Measurements from ENCODE around the gene SYT17. TPM values are rescaled to one million over a fixed set of nuclear protein-coding genes. Genes with fewer than 3 reads are reported as not detected.

SYT17 gene
- total and polyA plus RNA-seq, 12 donors = 0.20 to 1.3 (median 0.59) TPM

DNA sequence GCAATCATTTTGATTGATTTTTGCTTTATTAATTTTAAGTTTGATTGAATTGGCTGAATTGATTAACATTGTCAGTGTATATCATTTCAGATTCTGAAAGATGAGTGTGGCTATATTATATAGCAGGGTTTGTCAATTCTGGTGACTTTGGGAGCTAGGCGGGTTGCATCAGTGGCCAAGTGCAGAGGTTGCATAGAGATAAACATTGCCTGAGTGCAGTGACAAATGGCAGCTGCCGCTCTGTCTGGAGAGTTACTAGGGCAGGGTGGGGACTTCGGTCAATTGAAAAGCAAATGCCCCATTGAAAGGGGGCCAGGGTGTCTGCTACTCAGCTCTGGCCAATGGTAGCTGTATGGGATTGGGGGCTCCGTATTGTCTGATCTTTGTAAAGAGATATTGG lies 12.7 kb downstream of the SYT17 start:
- WGBS, 2 donors = 94 to 98% methylated on average over 4 of the region's 4 CpGs
- H3K36me3 ChIP-seq = peaks cover 0 to 11% (median 0%) of the 10 kb centered on the region in 9 donors
- no peak overlapping the region for H3K4me3 ChIP-seq
- H3K4me1 ChIP-seq = peaks cover 0 to 21% (median 0%) of the 10 kb centered on the region in 9 donors
- H3K27ac ChIP-seq = no peak overlapping the region
- TF ChIP-seq, protein P1, sequence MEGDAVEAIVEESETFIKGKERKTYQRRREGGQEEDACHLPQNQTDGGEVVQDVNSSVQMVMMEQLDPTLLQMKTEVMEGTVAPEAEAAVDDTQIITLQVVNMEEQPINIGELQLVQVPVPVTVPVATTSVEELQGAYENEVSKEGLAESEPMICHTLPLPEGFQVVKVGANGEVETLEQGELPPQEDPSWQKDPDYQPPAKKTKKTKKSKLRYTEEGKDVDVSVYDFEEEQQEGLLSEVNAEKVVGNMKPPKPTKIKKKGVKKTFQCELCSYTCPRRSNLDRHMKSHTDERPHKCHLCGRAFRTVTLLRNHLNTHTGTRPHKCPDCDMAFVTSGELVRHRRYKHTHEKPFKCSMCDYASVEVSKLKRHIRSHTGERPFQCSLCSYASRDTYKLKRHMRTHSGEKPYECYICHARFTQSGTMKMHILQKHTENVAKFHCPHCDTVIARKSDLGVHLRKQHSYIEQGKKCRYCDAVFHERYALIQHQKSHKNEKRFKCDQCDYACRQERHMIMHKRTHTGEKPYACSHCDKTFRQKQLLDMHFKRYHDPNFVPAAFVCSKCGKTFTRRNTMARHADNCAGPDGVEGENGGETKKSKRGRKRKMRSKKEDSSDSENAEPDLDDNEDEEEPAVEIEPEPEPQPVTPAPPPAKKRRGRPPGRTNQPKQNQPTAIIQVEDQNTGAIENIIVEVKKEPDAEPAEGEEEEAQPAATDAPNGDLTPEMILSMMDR (IDR thresholded peaks at IDR 0.05) = no peak
- ATAC-seq = no peak
- DNase-seq = no peak
- intact Hi-C loops (cut with DNase I) = loop anchor here in 6 of 10 donors (1.0 to 10.0 kb wide), 3 partner anchors 93 to 194 kb away; no protein-coding TSS in a partner anchor
- peaks cover 0 to 8% (median 0%) of the 10 kb centered on the region in 7 donors for H3K27me3 ChIP-seq
- no peaks in the 10 kb centered on the region for H3K9me3 ChIP-seq

DNA sequence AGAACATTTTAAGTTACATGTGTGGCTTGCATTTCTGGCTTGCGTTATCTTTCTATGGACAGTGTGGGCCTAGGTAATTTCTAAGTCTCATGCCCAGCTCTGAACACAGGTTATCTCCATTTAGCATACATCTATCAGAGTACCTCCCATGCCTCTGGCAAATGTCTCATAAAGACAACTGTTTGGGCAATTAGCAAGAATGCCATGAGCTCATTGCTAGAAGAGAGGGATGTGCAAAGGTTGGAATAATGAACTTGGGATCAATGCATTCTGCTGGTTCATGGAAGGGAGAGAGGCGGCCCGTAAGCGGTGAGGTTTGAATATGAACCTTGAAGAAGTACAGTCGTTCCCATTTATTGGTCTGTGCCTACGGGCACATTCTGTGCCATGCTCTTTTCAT lies 14.4 kb downstream of the SYT17 start:
- intact Hi-C loops (cut with DNase I) = loop anchor here in 5 of 10 donors (5.0 to 10.0 kb wide), 2 partner anchors 95 to 192 kb away; no protein-coding TSS in a partner anchor
- peaks cover 0 to 21% (median 0%) of the 10 kb centered on the region in 9 donors for H3K4me1 ChIP-seq
- no peak overlapping the region for H3K27ac ChIP-seq
- no peaks in the 10 kb centered on the region for H3K9me3 ChIP-seq
- WGBS, 2 donors = 94 to 96% methylated on average over 6 of the region's 6 CpGs
- DNase-seq = no peak
- H3K36me3 ChIP-seq = peaks cover 0 to 11% (median 0%) of the 10 kb centered on the region in 9 donors
- H3K4me3 ChIP-seq = no peak overlapping the region
- peaks cover 0 to 8% (median 0%) of the 10 kb centered on the region in 7 donors for H3K27me3 ChIP-seq
- TF ChIP-seq, protein P1 (IDR thresholded peaks at IDR 0.05) = no peak
- no peak for ATAC-seq

DNA sequence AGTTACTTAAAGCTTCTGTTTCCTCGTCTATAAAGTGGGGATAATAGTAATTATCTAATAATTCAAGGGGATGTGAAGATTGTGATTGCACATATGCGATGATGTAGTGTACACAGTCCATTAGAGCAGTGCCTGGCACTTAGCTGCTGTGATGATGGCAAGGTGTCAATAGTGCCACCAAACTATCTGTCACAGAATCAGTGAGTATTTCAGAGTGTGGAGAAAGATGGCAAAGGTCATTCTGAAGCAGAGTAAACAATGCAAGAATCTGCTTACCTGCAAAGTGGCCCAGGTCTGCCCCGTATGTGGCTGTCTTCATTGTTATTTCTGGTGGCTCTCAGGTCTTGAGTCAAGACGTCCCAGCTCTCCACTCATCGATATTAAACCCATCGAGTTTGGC lies 15.1 kb downstream of the SYT17 start:
- Histone ChIP-seq H3K36me3 (peaks cover 0 to 11% (median 0%) of the 10 kb centered on the region in 9 donors), H3K27me3 (peaks cover 0 to 8% (median 0%) of the 10 kb centered on the region in 7 donors), H3K9me3 (peaks cover 0 to 4% (median 0%) of the 10 kb centered on the region in 11 donors), H3K4me1 (peaks cover 0 to 21% (median 0%) of the 10 kb centered on the region in 9 donors), H3K4me3 (no peak overlapping the region), H3K27ac (no peak overlapping the region)
- WGBS, 2 donors = 85 to 86% methylated on average over 6 of the region's 6 CpGs
- intact Hi-C loops (cut with DNase I) = loop anchor here in 5 of 10 donors (5.0 to 10.0 kb wide), 2 partner anchors 96 to 192 kb away; no protein-coding TSS in a partner anchor
- no peak for DNase-seq
- no peak for ATAC-seq
- TF ChIP-seq, protein P1 (IDR thresholded peaks at IDR 0.05) = no peak

DNA sequence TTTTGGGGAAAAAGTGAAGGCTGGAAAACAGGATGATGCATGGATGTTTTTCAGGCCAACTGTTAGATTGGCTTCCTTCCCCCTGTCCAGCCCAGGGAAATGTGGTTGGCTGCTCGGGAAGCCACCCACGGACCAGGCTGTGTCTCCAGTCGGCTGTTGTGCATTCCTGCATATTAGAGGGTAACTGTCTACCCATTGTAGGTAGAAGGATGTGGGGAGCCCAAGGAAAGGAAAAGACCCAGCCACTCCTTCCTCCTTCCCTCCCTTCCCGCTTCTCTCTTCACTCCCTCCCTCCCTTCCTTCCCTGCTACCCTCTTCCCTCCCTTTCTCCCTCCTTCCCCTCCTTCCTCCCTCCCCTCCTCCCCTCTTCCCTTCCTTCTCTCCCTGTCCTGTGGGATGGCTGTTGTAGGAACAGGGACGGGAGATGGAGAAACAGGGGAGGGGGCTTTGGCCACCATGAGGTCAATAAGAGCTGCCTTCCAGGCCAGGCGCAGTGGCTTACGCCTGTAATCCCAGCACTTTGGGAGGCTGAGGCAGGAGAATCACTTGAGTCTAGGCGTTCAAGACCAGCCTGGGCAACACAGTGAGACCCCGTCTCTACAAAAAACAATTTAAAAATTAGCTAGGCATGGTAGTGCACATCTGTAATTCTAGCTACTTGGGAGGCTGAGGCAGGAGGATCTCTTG lies 16.9 kb downstream of the SYT17 start:
- Histone ChIP-seq H3K27ac (peak overlapping the region in 1 of 10 donors; percentile 16), H3K9me3 (peaks cover 0 to 4% (median 0%) of the 10 kb centered on the region in 11 donors), H3K4me3 (no peak overlapping the region), H3K27me3 (peaks cover 0 to 8% (median 0%) of the 10 kb centered on the region in 7 donors), H3K36me3 (peaks cover 0 to 11% (median 0%) of the 10 kb centered on the region in 9 donors), H3K4me1 (peaks cover 0 to 20% (median under 1%) of the 10 kb centered on the region in 9 donors)
- DNase-seq (no peak), ATAC-seq (peak in 2 of 8 donors; percentile 51 to 57)
- intact Hi-C loops (cut with DNase I) = loop anchor here in 5 of 10 donors (5.0 to 10.0 kb wide), 2 partner anchors 98 to 190 kb away; no protein-coding TSS in a partner anchor
- TF ChIP-seq, protein P1 (IDR thresholded peaks at IDR 0.05) = no peak
- 55 to 58% methylated on average over 9 of the region's 9 CpGs for WGBS, 2 donors
